ENCODE data around the gene BCL2L15. TPM values are rescaled to one million over a fixed set of nuclear protein-coding genes. Genes with fewer than 3 reads are reported as not detected.

The BCL2L15 gene
- total and polyA plus RNA-seq, 10 of the 15 experiments (the other 5 are each of a cell fraction or from before 2014, with no cell fraction given), result 0.42 to 1.2 (median 0.59) TPM

GRCh38 chr1:113904674-113905434 is 17.5 kb upstream of the BCL2L15 start, which contains the start of the genes AP4B1 and DCLRE1B:
Gene AP4B1 (minus strand): TSS chr1:113904799. CDS start chr1:113904717, 82 bp downstream.
Gene DCLRE1B (plus strand): TSS chr1:113905326. CDS start chr1:113905587, 261 bp downstream.
- Histone ChIP-seq H3K36me3 (ENCODE audit: control insufficient read depth in 2 of 2, insufficient read depth in 2 of 2, low read length in 1 of 2) (peaks cover 0 to 9% of the 10 kb centered on the region in 2 experiments; a peak in 1 of 4 replicates), H3K27ac (ENCODE audit: control insufficient read depth, insufficient read depth) (peak within 1 kb of the TSS; percentile 88), H2AFZ (ENCODE audit: control insufficient read depth, low read depth, low read length) (peak within 1 kb of the TSS; percentile 95), H3K4me3 (peak within 1 kb of the TSS; percentile 91), H3K9ac (ENCODE audit: control insufficient read depth, insufficient read depth, low read length) (peak within 1 kb of the TSS; percentile 93), H3K9me3 (replicated peaks; ENCODE audit: control insufficient read depth, insufficient read depth, low read length) (no peaks in the 10 kb centered on the region), H3K4me1 (ENCODE audit: control insufficient read depth, insufficient read depth, low read length) (peaks cover 3% of the 10 kb centered on the region), H4K20me1 (ENCODE audit: control insufficient read depth, insufficient read depth) (no peaks in the 10 kb centered on the region), H3K79me2 (ENCODE audit: control insufficient read depth, insufficient read depth, low read length) (peaks cover 38% of the 10 kb centered on the region), H3K4me2 (ENCODE audit: control insufficient read depth, insufficient read depth) (peak within 1 kb of the TSS; percentile 96), H3K27me3 (replicated peaks in 1 of 2; ENCODE audit: control insufficient read depth in 2 of 2, insufficient read depth in 2 of 2, low read length in 1 of 2) (no peaks in the 10 kb centered on the region)
- no TSS peak for BruUV-seq (replicated peaks)
- intact Hi-C loops (cut with micrococcal nuclease; ENCODE audit: unreplicated experiment) (loop anchor here (1.0 to 10.0 kb wide), 6 partner anchors 24 to 150 kb away; partner anchors contain the start of genes HIPK1, PHTF1 and RSBN1), in situ Hi-C loops (cut with MboI) (loop anchor here (5.0 kb wide), 1 partner anchor 68 kb away; no protein-coding TSS in a partner anchor)
- peak; percentile 94 for ATAC-seq
- ChIA-PET RAD21 (ENCODE audit: unreplicated experiment) (interaction anchor here (0.8 to 4.0 kb wide), 15 partner anchors 18 to 1189 kb away, joined by 3 to 110 read pairs (median 9); partner anchors contain the start of genes BCL2L15, HIPK1, PHTF1 and RSBN1), SMC1A (ENCODE audit: uncharacterized antibody, unreplicated experiment) (interaction anchor here (0.7 to 7.9 kb wide), 35 partner anchors 9 to 764 kb away, joined by 3 to 205 read pairs (median 5); partner anchors contain the start of genes BCL2L15, HIPK1 and PHTF1), CTCF (interaction anchor here (0.7 to 7.7 kb wide), 15 partner anchors 11 to 93 kb away, joined by 3 to 79 read pairs (median 7); partner anchors contain the start of genes HIPK1 and RSBN1), POLR2A (interaction anchor here (1.0 to 5.8 kb wide), 15 partner anchors 9 to 146 kb away, joined by 3 to 68 read pairs (median 4); partner anchors contain the start of genes HIPK1 and PHTF1)
- DNase-seq (ENCODE audit: low read depth, low spot score), result peak; percentile 99
- peak; percentile 96 for FAIRE-seq
- WGBS (ENCODE audit: insufficient coverage, insufficient replicate concordance, low lambda C conversion rate, missing lambda C conversion rate), result 1% methylated on average over 62 of the region's 67 CpGs
- peak; percentile 75; the same call in 2 of the 3 replicates for TF ChIP-seq POU2F2 (IDR thresholded peaks at IDR 0.05; ENCODE audit: borderline replicate concordance, low read depth, low read length)
- TF ChIP-seq TCF7 (IDR thresholded peaks at IDR 0.05; ENCODE audit: borderline replicate concordance), result no peak
- TF ChIP-seq POLR2AphosphoS5 (IDR thresholded peaks at IDR 0.05; ENCODE audit: low read length), result peak; percentile 73; the same call in 1 of the 2 replicates
- TF ChIP-seq ATF2 (IDR thresholded peaks at IDR 0.05; ENCODE audit: low read length), result no peak; the same call in 1 of the 2 replicates
- TF ChIP-seq REST (IDR thresholded peaks at IDR 0.05; ENCODE audit: low read depth, low read length), result no peak
- TF ChIP-seq SUZ12 (IDR thresholded peaks at IDR 0.05; ENCODE audit: unreplicated experiment), result no peak
- no peak for TF ChIP-seq RBBP5 (conservative IDR thresholded peaks at IDR 0.05)
- no peak for TF ChIP-seq ATF3 (IDR thresholded peaks at IDR 0.05; ENCODE audit: borderline replicate concordance, extremely low read depth, low read depth, low read length)
- TF ChIP-seq FOS (IDR thresholded peaks at IDR 0.05; ENCODE audit: borderline replicate concordance, extremely low read depth, insufficient read length), result no peak
- TF ChIP-seq NBN (IDR thresholded peaks at IDR 0.05), result peak; percentile 98
- peak; percentile 71 for TF ChIP-seq HCFC1 (IDR thresholded peaks at IDR 0.05; ENCODE audit: low read length)
- TF ChIP-seq NR2F1 (conservative IDR thresholded peaks at IDR 0.05), result peak; percentile 46
- no peak; the same call in 1 of the 2 replicates for TF ChIP-seq NKRF (conservative IDR thresholded peaks at IDR 0.05)
- 0 out of 4 replicates have a peak, but pooled peaks of 1 of the 2 experiments have one; percentile 12 for TF ChIP-seq CEBPB (IDR thresholded peaks at IDR 0.05; ENCODE audit: borderline replicate concordance in 1 of 2, low read depth in 2 of 2, low read length in 2 of 2)
- TF ChIP-seq ZNF622 (IDR thresholded peaks at IDR 0.05), result no peak

Measured in GM12878 (cell line).